Measurements from ENCODE around the gene ADAMTS2.

DNA sequence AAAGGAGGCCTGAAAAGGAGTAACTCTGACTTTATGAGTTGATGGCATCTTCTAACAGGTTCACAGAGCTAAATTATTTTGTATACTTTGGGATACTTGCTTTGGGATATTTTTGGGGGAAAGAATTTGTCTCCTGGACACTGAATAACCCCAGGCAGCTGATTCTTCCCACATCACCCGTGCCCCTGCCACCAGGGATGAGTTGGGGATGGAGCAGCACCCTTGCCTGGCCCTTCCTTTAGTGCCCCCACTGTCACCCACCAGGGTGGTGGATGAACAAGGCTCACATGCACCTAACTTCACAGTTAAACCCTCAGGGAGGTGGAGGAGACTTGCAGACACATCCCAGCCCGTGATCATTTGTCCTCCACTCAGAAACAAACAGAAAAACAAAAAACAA, 2.3 kb upstream of the ADAMTS2 start:
- TF ChIP-seq, protein P1, sequence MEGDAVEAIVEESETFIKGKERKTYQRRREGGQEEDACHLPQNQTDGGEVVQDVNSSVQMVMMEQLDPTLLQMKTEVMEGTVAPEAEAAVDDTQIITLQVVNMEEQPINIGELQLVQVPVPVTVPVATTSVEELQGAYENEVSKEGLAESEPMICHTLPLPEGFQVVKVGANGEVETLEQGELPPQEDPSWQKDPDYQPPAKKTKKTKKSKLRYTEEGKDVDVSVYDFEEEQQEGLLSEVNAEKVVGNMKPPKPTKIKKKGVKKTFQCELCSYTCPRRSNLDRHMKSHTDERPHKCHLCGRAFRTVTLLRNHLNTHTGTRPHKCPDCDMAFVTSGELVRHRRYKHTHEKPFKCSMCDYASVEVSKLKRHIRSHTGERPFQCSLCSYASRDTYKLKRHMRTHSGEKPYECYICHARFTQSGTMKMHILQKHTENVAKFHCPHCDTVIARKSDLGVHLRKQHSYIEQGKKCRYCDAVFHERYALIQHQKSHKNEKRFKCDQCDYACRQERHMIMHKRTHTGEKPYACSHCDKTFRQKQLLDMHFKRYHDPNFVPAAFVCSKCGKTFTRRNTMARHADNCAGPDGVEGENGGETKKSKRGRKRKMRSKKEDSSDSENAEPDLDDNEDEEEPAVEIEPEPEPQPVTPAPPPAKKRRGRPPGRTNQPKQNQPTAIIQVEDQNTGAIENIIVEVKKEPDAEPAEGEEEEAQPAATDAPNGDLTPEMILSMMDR (IDR thresholded peaks at IDR 0.05 in 2 of 3, conservative IDR thresholded peaks at IDR 0.05 in 1 of 3; ENCODE audit: borderline replicate concordance in 1 of 3, insufficient read depth in 1 of 3, low read depth in 2 of 3, low read length in 2 of 3) = no peak
- TF ChIP-seq POLR2AphosphoS5 (IDR thresholded peaks at IDR 0.05; ENCODE audit: low read depth, low read length) (no peak), RAD21 (IDR thresholded peaks at IDR 0.05; ENCODE audit: low read depth) (no peak), EZH2phosphoT487 (IDR thresholded peaks at IDR 0.05; ENCODE audit: borderline replicate concordance) (no peak)

Data from HCT116 (cell line).